Spinal cord (tissue), 10 donors: ENCODE measurements around the gene SCAPER. TPM values are rescaled to one million over a fixed set of nuclear protein-coding genes. Genes with fewer than 3 reads are reported as not detected.

Source experiments
- DNase-seq, 6 donors: peaks; one replicate each; pipeline versions ENCODE4 v3.0.0 to v3.0.0-alpha.2; 2013 to 2015; ENCODE audit warnings: low spot score in 6 of 6, low read depth in 4 of 6
- H3K27ac ChIP-seq: one replicate; pipeline ENCODE4 v1.5.1; 2013; ENCODE audit warnings: low read depth, low read length, control low read depth
- H3K27me3 ChIP-seq: one replicate; pipeline ENCODE4 v1.6.1; 2013; ENCODE audit warnings: low read length; ENCODE audit not compliant: control insufficient read depth, insufficient read depth
- H3K36me3 ChIP-seq: one replicate; pipeline ENCODE4 v1.6.1; 2013; ENCODE audit warnings: low read length; ENCODE audit not compliant: control insufficient read depth, insufficient read depth
- H3K4me1 ChIP-seq: one replicate; pipeline ENCODE4 v1.6.1; 2013; ENCODE audit warnings: low read length; ENCODE audit not compliant: control insufficient read depth, insufficient read depth
- H3K4me3 ChIP-seq: one replicate; pipeline ENCODE4 v1.5.1; 2013; ENCODE audit warnings: low read depth, low read length, control low read depth
- H3K9me3 ChIP-seq: one replicate; pipeline ENCODE4 v1.6.1; 2013; ENCODE audit warnings: low read length; ENCODE audit not compliant: control insufficient read depth, insufficient read depth
- whole genome bisulfite sequencing: methylation state at CpG from one replicate; pipeline ENCODE4 v1.1.5; 2013; ENCODE audit warnings: missing lambda C conversion rate; ENCODE audit not compliant: insufficient coverage; 5-methylcytosine and 5-hydroxymethylcytosine counted together
- polyA plus RNA-seq, 2 donors: library from polyadenylated mRNA; unstranded; fragments of 120-200 nt; gene quantifications; one replicate each; pipeline ENCODE4 v1.2.1, GENCODE V29; 2013; ENCODE audit not compliant: insufficient read length in 2 of 2
- total RNA-seq, 2 donors: library from RNA; depleted of rRNA in 1 of 2; stranded (reverse); fragments of 120-200 nt in 1 of 2; fragments of >200 nt in 1 of 2; gene quantifications; one replicate each; pipeline versions ENCODE4 v1.2.3 to v1.2.4, GENCODE V29; 2013 to 2014
- donor health status: healthy.

SCAPER gene
- total and polyA plus RNA-seq, 4 donors, result 33.2 to 70.3 (median 46.9) TPM

- H3K4me3 ChIP-seq, result no peak overlapping the region
- no peaks in the 10 kb centered on the region for H3K27me3 ChIP-seq
- peaks cover 5% of the 10 kb centered on the region for H3K36me3 ChIP-seq
- H3K9me3 ChIP-seq, result peaks cover 1% of the 10 kb centered on the region
- no peak overlapping the region for H3K27ac ChIP-seq
- WGBS, result 100% methylated on average over 1 of the region's 1 CpG
- H3K4me1 ChIP-seq, result no peaks in the 10 kb centered on the region
- DNase-seq, result no peak
Measured at GRCh38 chr15:76401285-76401684, 503.9 kb downstream of the SCAPER start.

- H3K4me3 ChIP-seq, result no peak overlapping the region
- H3K27me3 ChIP-seq, result no peaks in the 10 kb centered on the region
- H3K27ac ChIP-seq, result no peak overlapping the region
- H3K9me3 ChIP-seq, result peaks cover 1% of the 10 kb centered on the region
- peaks cover 5% of the 10 kb centered on the region for H3K36me3 ChIP-seq
- H3K4me1 ChIP-seq, result no peaks in the 10 kb centered on the region
- no CpG with 5 or more reads among the region's 1 CpG for WGBS
- peak in 1 of 6 donors; percentile 4 for DNase-seq
Measured at GRCh38 chr15:76398317-76399104, 506.6 kb downstream of the SCAPER start.

GRCh38 chr15:76393614-76394013 is 511.5 kb downstream of the SCAPER start:
- no CpG with 5 or more reads among the region's 1 CpG for WGBS
- Histone ChIP-seq H3K27me3 (no peaks in the 10 kb centered on the region), H3K4me3 (no peak overlapping the region), H3K36me3 (peaks cover 4% of the 10 kb centered on the region), H3K4me1 (no peaks in the 10 kb centered on the region), H3K9me3 (peaks cover 1% of the 10 kb centered on the region), H3K27ac (no peak overlapping the region)
- peak in 2 of 6 donors; percentile 76 to 86 for DNase-seq

GRCh38 chr15:76391847-76392246 is 513.3 kb downstream of the SCAPER start:
- H3K36me3 ChIP-seq, result peaks cover 4% of the 10 kb centered on the region
- H3K27me3 ChIP-seq, result no peaks in the 10 kb centered on the region
- H3K27ac ChIP-seq, result no peak overlapping the region
- no peaks in the 10 kb centered on the region for H3K4me1 ChIP-seq
- DNase-seq, result no peak
- peaks cover 1% of the 10 kb centered on the region for H3K9me3 ChIP-seq
- H3K4me3 ChIP-seq, result no peak overlapping the region

GRCh38 chr15:76391309-76391708 is 513.8 kb downstream of the SCAPER start:
- H3K27ac ChIP-seq, result no peak overlapping the region
- WGBS, result 80% methylated on average over 2 of the region's 3 CpGs
- DNase-seq, result no peak
- H3K36me3 ChIP-seq, result peaks cover 4% of the 10 kb centered on the region
- H3K4me1 ChIP-seq, result no peaks in the 10 kb centered on the region
- H3K27me3 ChIP-seq, result no peaks in the 10 kb centered on the region
- H3K4me3 ChIP-seq, result no peak overlapping the region
- H3K9me3 ChIP-seq, result no peaks in the 10 kb centered on the region

GRCh38 chr15:76390571-76390970 is 514.6 kb downstream of the SCAPER start:
- no peaks in the 10 kb centered on the region for H3K9me3 ChIP-seq

GRCh38 chr15:76386926-76387325 is 518.2 kb downstream of the SCAPER start:
- WGBS, result 98% methylated on average over 2 of the region's 2 CpGs
- no peaks in the 10 kb centered on the region for H3K9me3 ChIP-seq
- DNase-seq, result no peak

More at GRCh38 chr15:76390571-76390970, 514.6 kb downstream of the SCAPER start:
- Histone ChIP-seq H3K27ac (no peak overlapping the region), H3K27me3 (no peaks in the 10 kb centered on the region), H3K36me3 (peaks cover 4% of the 10 kb centered on the region), H3K4me3 (no peak overlapping the region), H3K4me1 (no peaks in the 10 kb centered on the region)
- DNase-seq, result no peak

GRCh38 chr15:76386178-76386577 is 519.0 kb downstream of the SCAPER start:
- no peak overlapping the region for H3K27ac ChIP-seq
- H3K4me1 ChIP-seq, result no peaks in the 10 kb centered on the region
- no peak for DNase-seq
- no CpG with 5 or more reads among the region's 2 CpGs for WGBS
- H3K9me3 ChIP-seq, result no peaks in the 10 kb centered on the region
- peaks cover 4% of the 10 kb centered on the region for H3K36me3 ChIP-seq
- H3K27me3 ChIP-seq, result no peaks in the 10 kb centered on the region
- no peak overlapping the region for H3K4me3 ChIP-seq

More at GRCh38 chr15:76386926-76387325, 518.2 kb downstream of the SCAPER start:
- Histone ChIP-seq H3K27ac (no peak overlapping the region), H3K36me3 (peaks cover 4% of the 10 kb centered on the region), H3K4me1 (no peaks in the 10 kb centered on the region), H3K4me3 (no peak overlapping the region), H3K27me3 (no peaks in the 10 kb centered on the region)

- H3K27ac ChIP-seq, result no peak overlapping the region
Measured at GRCh38 chr15:76384409-76384808, 520.7 kb downstream of the SCAPER start.

GRCh38 chr15:76382987-76383728 is 522.0 kb downstream of the SCAPER start:
- DNase-seq, result no peak
- no peaks in the 10 kb centered on the region for H3K27me3 ChIP-seq
- no peak overlapping the region for H3K27ac ChIP-seq
- H3K36me3 ChIP-seq, result no peaks in the 10 kb centered on the region
- no peak overlapping the region for H3K4me3 ChIP-seq
- H3K9me3 ChIP-seq, result no peaks in the 10 kb centered on the region
- no CpG with 5 or more reads among the region's 2 CpGs for WGBS
- no peaks in the 10 kb centered on the region for H3K4me1 ChIP-seq

More at GRCh38 chr15:76384409-76384808, 520.7 kb downstream of the SCAPER start:
- H3K4me3 ChIP-seq, result no peak overlapping the region
- no peaks in the 10 kb centered on the region for H3K27me3 ChIP-seq
- no peaks in the 10 kb centered on the region for H3K4me1 ChIP-seq
- no peak for DNase-seq
- peaks cover under 1% of the 10 kb centered on the region for H3K36me3 ChIP-seq
- no peaks in the 10 kb centered on the region for H3K9me3 ChIP-seq
- WGBS, result no CpG with 5 or more reads among the region's 2 CpGs
